Ascending aorta (tissue), 2 donors: ENCODE data around the gene R3HDM2. TPM values are rescaled to one million over a fixed set of nuclear protein-coding genes. Genes with fewer than 3 reads are reported as not detected.

Experiments
- DNase-seq, 2 donors: peaks; one replicate each; pipeline ENCODE4 v3.0.0-alpha.2; 2019; ENCODE audit warnings: low spot score in 2 of 2
- H3K27ac ChIP-seq, 2 donors: fragments of 200-600 bp; sonication (generic); one replicate each; pipeline ENCODE4 v1.5.1; 2016 to 2017; ENCODE audit warnings: mild to moderate bottlenecking in 1 of 2
- H3K27me3 ChIP-seq: fragments of 200-600 bp; sonication (generic); one replicate; pipeline ENCODE4 v1.5.1; 2017
- H3K36me3 ChIP-seq, 2 donors: fragments of 200-600 bp; sonication (generic); one replicate each; pipeline ENCODE4 v1.5.1; 2016
- H3K4me1 ChIP-seq, 2 donors: fragments of 200-600 bp; sonication (generic); one replicate each; pipeline ENCODE4 v1.5.1; 2016 to 2017; ENCODE audit warnings: mild to moderate bottlenecking in 1 of 2
- H3K4me3 ChIP-seq, 2 donors: fragments of 200-600 bp; sonication (generic); one replicate each; pipeline ENCODE4 v1.5.1; 2016 to 2017; ENCODE audit warnings: mild to moderate bottlenecking in 1 of 2
- H3K9me3 ChIP-seq, 2 donors: fragments of 200-600 bp; sonication (generic); one replicate each; pipeline ENCODE4 v1.5.1; 2016
- intact Hi-C: fragments of 100-400 bp; cut with DNase I; formaldehyde crosslinking; loops from one replicate; pipeline ENCODE4 v1.15.1; 2023
- total RNA-seq: library from RNA; depleted of rRNA; stranded (reverse); fragments of >200 nt; gene quantifications from one replicate; pipeline ENCODE4 v1.1.0, GENCODE V29; 2016
- TF ChIP-seq, protein P1 (sequence below), 3 experiments: fragments of 200-600 bp in 2 of 3; fragments of 450-650 bp in 1 of 3; sonication (generic) in 2 of 3; IDR thresholded peaks; one replicate each; pipeline ENCODE4 v1.5.1; 2016 to 2019; ENCODE audit warnings: antibody characterized with exemption in 3 of 3, mild to moderate bottlenecking in 1 of 3, moderate library complexity in 1 of 3

The R3HDM2 gene
- total RNA-seq, 1 donor from 2014 or later: 49.5 TPM

DNA sequence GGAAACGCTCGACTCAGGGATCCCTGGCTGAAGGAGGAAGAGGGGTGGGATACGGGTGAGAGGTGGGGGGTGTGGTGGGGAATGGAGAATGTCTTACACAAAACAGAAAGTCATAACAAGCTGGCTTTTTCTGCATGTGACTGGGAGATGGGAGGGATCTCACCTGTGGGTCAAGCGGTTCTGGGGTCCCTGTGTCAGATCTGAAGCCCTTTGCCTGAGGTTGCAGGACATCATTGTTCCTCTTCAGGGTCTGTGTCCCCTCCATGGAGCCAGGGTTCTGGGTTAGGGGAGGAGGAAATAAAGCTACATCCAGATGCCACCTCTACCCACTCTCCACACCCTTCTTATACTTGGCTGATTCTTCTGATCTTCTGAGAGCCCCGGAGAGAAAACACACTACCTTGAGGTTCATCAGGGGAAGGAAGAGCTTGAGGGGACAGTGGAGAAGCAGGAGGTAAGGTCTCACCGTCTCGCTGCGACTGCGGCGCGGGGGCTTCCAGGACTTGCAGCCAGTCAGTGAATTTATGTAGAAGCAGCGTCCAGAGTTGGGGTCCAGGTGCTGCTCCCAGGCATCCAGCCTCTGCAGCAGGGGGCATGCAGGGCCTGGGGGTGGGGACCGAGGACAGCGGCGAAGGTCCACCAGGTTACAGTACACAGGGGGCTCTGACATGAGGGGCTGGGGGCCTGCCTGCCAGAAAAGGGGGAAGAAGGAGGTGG lies 46.3 kb upstream of the R3HDM2 start:
- TF ChIP-seq, protein P1, sequence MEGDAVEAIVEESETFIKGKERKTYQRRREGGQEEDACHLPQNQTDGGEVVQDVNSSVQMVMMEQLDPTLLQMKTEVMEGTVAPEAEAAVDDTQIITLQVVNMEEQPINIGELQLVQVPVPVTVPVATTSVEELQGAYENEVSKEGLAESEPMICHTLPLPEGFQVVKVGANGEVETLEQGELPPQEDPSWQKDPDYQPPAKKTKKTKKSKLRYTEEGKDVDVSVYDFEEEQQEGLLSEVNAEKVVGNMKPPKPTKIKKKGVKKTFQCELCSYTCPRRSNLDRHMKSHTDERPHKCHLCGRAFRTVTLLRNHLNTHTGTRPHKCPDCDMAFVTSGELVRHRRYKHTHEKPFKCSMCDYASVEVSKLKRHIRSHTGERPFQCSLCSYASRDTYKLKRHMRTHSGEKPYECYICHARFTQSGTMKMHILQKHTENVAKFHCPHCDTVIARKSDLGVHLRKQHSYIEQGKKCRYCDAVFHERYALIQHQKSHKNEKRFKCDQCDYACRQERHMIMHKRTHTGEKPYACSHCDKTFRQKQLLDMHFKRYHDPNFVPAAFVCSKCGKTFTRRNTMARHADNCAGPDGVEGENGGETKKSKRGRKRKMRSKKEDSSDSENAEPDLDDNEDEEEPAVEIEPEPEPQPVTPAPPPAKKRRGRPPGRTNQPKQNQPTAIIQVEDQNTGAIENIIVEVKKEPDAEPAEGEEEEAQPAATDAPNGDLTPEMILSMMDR (IDR thresholded peaks at IDR 0.05): no peak
- Histone ChIP-seq H3K9me3 (no peaks in the 10 kb centered on the region), H3K27me3 (peaks cover 7% of the 10 kb centered on the region), H3K4me3 (peak overlapping the region; percentile 16 to 65), H3K4me1 (peaks cover 11 to 13% of the 10 kb centered on the region in 2 donors), H3K36me3 (no peaks in the 10 kb centered on the region), H3K27ac (peak overlapping the region in 1 of 2 donors; percentile 57)
- no peak for DNase-seq
- intact Hi-C loops: no loop called here

DNA sequence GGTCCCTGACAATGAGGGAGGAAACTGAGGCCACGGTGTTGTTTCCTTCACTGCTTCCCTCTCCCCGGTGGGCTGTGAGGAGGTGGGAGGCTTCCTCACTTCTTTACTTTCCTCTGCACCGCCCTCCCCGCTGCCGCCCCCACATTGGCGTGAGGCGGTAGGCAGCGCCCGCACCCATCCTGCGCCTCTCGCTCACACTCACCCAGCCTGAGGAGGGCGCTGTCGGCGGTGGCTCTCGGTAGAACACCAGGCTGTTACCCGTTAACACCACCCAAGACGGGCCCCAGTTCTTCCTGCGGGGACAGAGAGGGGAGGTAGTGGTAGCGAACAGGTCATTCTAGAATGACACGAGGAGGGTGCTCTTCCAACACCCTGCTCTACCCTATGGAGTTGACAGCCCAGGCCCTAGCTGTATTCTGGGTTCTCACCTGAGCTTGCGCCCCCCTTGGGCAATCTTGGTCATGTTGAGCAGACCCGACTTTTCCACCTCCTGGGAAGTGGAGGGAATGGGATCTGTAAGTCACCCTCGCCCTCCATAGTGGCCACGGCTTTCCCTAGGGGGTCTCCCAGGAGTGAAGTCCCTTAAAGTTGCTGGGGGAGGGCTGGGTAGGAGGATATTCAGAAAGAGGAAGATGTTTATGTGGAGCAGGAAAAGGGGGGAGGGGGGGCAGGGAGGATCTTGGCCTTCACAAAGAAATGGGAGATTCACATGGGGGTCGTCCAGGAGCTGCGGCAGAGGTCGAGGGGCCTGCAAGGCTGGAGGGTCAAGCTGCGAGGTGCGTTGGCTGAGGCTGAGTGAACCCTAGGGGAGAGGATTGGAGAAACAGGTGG lies 45.5 kb upstream of the R3HDM2 start:
- H3K27me3 ChIP-seq: peaks cover 7% of the 10 kb centered on the region
- H3K27ac ChIP-seq: no peak overlapping the region
- peak overlapping the region; percentile 31 to 65 for H3K4me3 ChIP-seq
- intact Hi-C loops: no loop called here
- H3K36me3 ChIP-seq: no peaks in the 10 kb centered on the region
- DNase-seq: no peak
- peaks cover 11 to 13% of the 10 kb centered on the region in 2 donors for H3K4me1 ChIP-seq
- no peaks in the 10 kb centered on the region for H3K9me3 ChIP-seq
- TF ChIP-seq, protein P1 (IDR thresholded peaks at IDR 0.05): peak in 2 of 3 experiments; percentile 23 to 25

DNA sequence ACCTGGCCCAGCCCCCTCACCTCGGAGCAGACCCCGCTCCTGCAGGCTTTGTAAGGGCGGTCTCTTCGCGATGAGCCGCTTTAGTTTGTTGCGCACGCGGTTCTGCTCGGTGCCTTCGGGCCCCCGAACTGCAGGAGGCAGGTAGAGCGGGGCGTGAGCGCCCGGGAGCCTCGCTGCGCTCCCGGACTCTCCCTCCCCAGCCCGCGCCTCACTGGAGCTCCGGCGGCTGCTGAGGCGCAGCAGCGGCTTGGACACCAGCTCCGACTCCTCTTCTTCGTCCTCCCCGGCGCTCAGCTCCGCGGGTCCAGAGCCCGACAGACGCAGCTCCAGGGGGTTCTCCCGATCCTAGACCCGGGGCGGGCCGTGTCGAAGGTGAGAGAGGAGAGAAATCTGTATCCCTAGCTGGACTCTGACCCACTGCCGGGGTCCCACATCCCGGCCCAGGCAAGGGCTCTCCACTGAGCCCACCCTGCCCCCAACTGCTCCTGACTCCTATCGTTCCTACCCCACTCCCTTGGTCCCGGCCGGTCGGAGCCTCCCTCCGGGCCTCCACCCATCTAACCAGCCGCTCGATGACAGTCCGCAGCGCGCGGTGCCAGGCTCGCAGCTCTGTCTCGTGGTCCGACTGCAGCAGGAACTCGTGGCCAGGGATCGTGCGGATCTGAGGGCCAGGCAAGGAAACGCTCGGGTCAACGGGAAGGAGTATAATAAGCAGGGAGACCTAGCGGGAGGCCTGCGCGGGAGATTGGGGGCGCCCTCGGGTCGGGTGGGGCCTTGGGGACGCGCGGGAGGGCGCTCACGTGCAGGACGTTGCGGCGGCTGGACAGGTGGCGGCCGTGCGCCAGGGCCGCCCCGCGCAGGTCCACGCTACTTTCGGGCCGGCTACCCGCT lies 44.7 kb upstream of the R3HDM2 start:
- Histone ChIP-seq H3K27ac (no peak overlapping the region), H3K4me3 (peak overlapping the region; percentile 31 to 65), H3K36me3 (no peaks in the 10 kb centered on the region), H3K9me3 (no peaks in the 10 kb centered on the region), H3K4me1 (peaks cover 11 to 13% of the 10 kb centered on the region in 2 donors), H3K27me3 (peaks cover 7% of the 10 kb centered on the region)
- TF ChIP-seq, protein P1 (IDR thresholded peaks at IDR 0.05): no peak
- intact Hi-C loops: no loop called here
- DNase-seq: no peak

DNA sequence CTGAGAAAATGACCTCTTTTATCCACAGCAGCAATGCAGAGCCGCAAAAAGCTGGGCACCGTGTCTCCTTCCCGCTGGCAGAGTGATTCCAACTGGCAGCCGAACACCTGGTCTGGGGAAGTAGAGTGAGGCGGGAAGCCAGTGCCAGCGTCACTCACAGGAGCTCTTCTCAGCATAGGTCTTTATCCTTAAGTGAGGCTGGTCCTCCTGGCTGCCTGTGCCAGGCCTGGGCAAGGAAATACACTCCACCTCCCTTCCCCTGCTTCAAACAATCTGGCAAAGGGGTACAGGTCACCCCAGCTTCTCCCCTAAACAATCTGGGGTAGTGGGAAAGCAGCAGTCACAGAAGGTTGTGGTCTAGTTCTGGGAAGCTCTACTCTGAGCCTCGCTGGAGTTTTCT lies 44.0 kb upstream of the R3HDM2 start:
- no peaks in the 10 kb centered on the region for H3K36me3 ChIP-seq
- intact Hi-C loops: no loop called here
- H3K4me1 ChIP-seq: peaks cover 11 to 13% of the 10 kb centered on the region in 2 donors
- peaks cover 7% of the 10 kb centered on the region for H3K27me3 ChIP-seq
- TF ChIP-seq, protein P1 (IDR thresholded peaks at IDR 0.05): no peak
- no peaks in the 10 kb centered on the region for H3K9me3 ChIP-seq
- no peak overlapping the region for H3K27ac ChIP-seq
- DNase-seq: no peak
- H3K4me3 ChIP-seq: peak overlapping the region in 1 of 2 donors; percentile 65

DNA sequence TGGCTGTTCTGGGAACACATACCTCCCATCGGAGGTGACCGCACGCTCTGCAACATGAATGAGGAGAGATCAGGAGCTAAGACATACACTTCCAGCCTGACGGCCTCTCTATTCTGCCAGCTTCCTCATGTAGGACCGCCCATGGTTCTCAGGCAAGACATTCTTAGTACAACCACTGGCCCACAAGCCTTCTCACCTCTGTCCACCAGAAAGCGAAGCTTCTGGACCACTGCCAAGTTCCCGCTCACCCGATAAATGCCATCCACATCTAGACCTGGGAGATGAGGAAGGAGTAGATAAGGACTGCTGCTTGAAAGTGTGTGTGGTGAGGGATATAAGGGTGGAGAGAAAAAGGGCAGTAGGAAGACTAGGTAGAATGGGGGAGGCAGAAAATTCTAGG lies 43.6 kb upstream of the R3HDM2 start:
- TF ChIP-seq, protein P1 (IDR thresholded peaks at IDR 0.05): no peak
- intact Hi-C loops: no loop called here
- Histone ChIP-seq H3K9me3 (no peaks in the 10 kb centered on the region), H3K27me3 (peaks cover 7% of the 10 kb centered on the region), H3K4me1 (peaks cover 11 to 13% of the 10 kb centered on the region in 2 donors), H3K4me3 (no peak overlapping the region), H3K36me3 (no peaks in the 10 kb centered on the region), H3K27ac (no peak overlapping the region)
- no peak for DNase-seq
